Astrocyte of the spinal cord (primary cell): Measurements from ENCODE around the gene CA7.

Source experiments
- DNase-seq: peaks from one replicate; pipeline ENCODE4 v3.0.0; 2011; ENCODE audit warnings: low read depth, low spot score
- H3K4me3 ChIP-seq: 2 replicates; pipeline ENCODE4 v1.5.1; 2011; ENCODE audit warnings: low read depth, mild to moderate bottlenecking, low read length, moderate library complexity
- CTCF ChIP-seq: IDR thresholded peaks from 2 replicates; pipeline ENCODE4 v1.5.1; 2012; ENCODE audit warnings: low read depth, mild to moderate bottlenecking, low read length, inconsistent platforms
- in situ Hi-C: cut with HindIII; loops from 2 replicates; pipeline ENCODE4 v1.10.0; 2017; ENCODE audit warnings: low sequenced_read_pairs

CA7 gene

GRCh38 chr16:66845080-66845410 lies 831 bp downstream of the CA7 start:
- in situ Hi-C loops = no loop called here
- DNase-seq = no peak
- no peak overlapping the region for H3K4me3 ChIP-seq
- no peak for TF ChIP-seq CTCF

GRCh38 chr16:66845791-66846221 lies 1.6 kb downstream of the CA7 start:
- no peak overlapping the region for H3K4me3 ChIP-seq
- in situ Hi-C loops = no loop called here
- TF ChIP-seq CTCF = no peak
- no peak for DNase-seq

GRCh38 chr16:66846266-66846665 lies 2.1 kb downstream of the CA7 start:
- in situ Hi-C loops = no loop called here
- no peak for TF ChIP-seq CTCF
- no peak for DNase-seq

GRCh38 chr16:66846831-66847230 lies 2.6 kb downstream of the CA7 start:
- no peak for TF ChIP-seq CTCF
- DNase-seq = no peak
- in situ Hi-C loops = no loop called here
- H3K4me3 ChIP-seq = no peak overlapping the region

More at GRCh38 chr16:66846266-66846665, 2.1 kb downstream of the CA7 start:
- H3K4me3 ChIP-seq = no peak overlapping the region

- H3K4me3 ChIP-seq = no peak overlapping the region
- DNase-seq = no peak
- TF ChIP-seq CTCF = no peak
- in situ Hi-C loops = no loop called here
Measured at GRCh38 chr16:66847533-66848067, 3.4 kb downstream of the CA7 start.

GRCh38 chr16:66848172-66848571 lies 4.0 kb downstream of the CA7 start:
- in situ Hi-C loops = no loop called here
- TF ChIP-seq CTCF = no peak
- no peak for DNase-seq
- H3K4me3 ChIP-seq = no peak overlapping the region

- no peak overlapping the region for H3K4me3 ChIP-seq
- in situ Hi-C loops = no loop called here
- no peak for TF ChIP-seq CTCF
- no peak for DNase-seq
Measured at GRCh38 chr16:66849021-66849420, 4.8 kb downstream of the CA7 start.
